K562 (cell line): ENCODE results near the gene STPG2. TPM values are rescaled to one million over a fixed set of nuclear protein-coding genes. Genes with fewer than 3 reads are reported as not detected.

Source experiments
- ATAC-seq: fragments of 200-7000 bp; cut with Tn5 transposase; 3 replicates; pipeline ENCODE4 v1.9.1; 2020; ENCODE audit warnings: moderate library complexity
- BruUV-seq: library from RNA; stranded (reverse); fragments of 400-500 nt; replicated peaks from 2 replicates; lab custom pipeline; 2021; lab: Mats Ljungman, UMichigan
- CTCF ChIA-PET: fragments of 300-600 bp; formaldehyde crosslinking; extraction: SDS; loops from one replicate; lab custom pipeline; 2021; ENCODE audit warnings: low intra/inter-chr PET ratio; lab: Yijun Ruan, JAX
- POLR2A ChIA-PET: fragments of 300-600, 350-650 bp; sonication (Branson Sonifier 250); formaldehyde crosslinking; extraction: SDS; loops from one replicate; lab custom pipeline; 2021; ENCODE audit warnings: antibody characterized with exemption, inconsistent platforms; lab: Yijun Ruan, JAX
- DNase-seq, 4 experiments: peaks; one replicate each; pipeline versions ENCODE4 v3.0.0 to v3.0.0-alpha.2; 2011 to 2018; ENCODE audit warnings: low spot score in 3 of 4, mixed read lengths in 3 of 4; ENCODE audit errors: extremely low read depth in 1 of 4
- FAIRE-seq: peaks from 2 replicates; lab custom pipeline; 2011; peaks lifted over from hg19 to GRCh38; lab: Jason Lieb, UNC
- H2AFZ ChIP-seq: 2 replicates; pipeline ENCODE4 v1.6.0; 2011; ENCODE audit warnings: low read depth, low read length, control low read depth, inconsistent platforms
- H3K27ac ChIP-seq: fragments of 200-600 bp; 3 replicates; pipeline ENCODE4 v1.8.0; 2011; ENCODE audit warnings: low read depth, mild to moderate bottlenecking, control low read depth, inconsistent platforms, low read length, moderate library complexity, mixed read lengths; ENCODE audit errors: extremely low read depth
- H3K27me3 ChIP-seq, 2 experiments: fragments of 300-600 bp in 1 of 2; 2 replicates in 1 of 2; 3 replicates in 1 of 2; pipeline versions ENCODE4 v1.6.0 to v1.8.0; 2011; ENCODE audit warnings: inconsistent platforms in 2 of 2, low read length in 2 of 2, mild to moderate bottlenecking in 1 of 2, mixed read lengths in 1 of 2, moderate library complexity in 1 of 2; ENCODE audit not compliant: control insufficient read depth in 2 of 2, insufficient read depth in 2 of 2
- H3K36me3 ChIP-seq: fragments of 300-600 bp; 3 replicates; pipeline ENCODE4 v1.8.0; 2011; ENCODE audit warnings: mild to moderate bottlenecking, low read length, inconsistent platforms; ENCODE audit not compliant: control insufficient read depth, insufficient read depth
- H3K4me1 ChIP-seq, 2 experiments: fragments of 200-600 bp in 1 of 2; replicated peaks in 1 of 2; 2 replicates in 1 of 2; 3 replicates in 1 of 2; pipeline versions ENCODE4 v1.5.1 to v1.8.0; 2011; ENCODE audit warnings: inconsistent platforms in 2 of 2, low read length in 2 of 2, mild to moderate bottlenecking in 1 of 2, mixed read lengths in 1 of 2, moderate library complexity in 1 of 2; ENCODE audit not compliant: control insufficient read depth in 2 of 2, insufficient read depth in 2 of 2
- H3K4me2 ChIP-seq: 2 replicates; pipeline ENCODE4 v1.6.1; 2011; ENCODE audit warnings: low read length, control low read depth, inconsistent platforms, mixed read lengths; ENCODE audit not compliant: insufficient read depth
- H3K4me3 ChIP-seq: fragments of 200-600 bp; sonication (generic), shearing (Covaris generic); 2 replicates; pipeline ENCODE4 v1.5.1; 2016; ENCODE audit warnings: control low read depth, inconsistent platforms
- H3K79me2 ChIP-seq: fragments of 200-600 bp; 3 replicates; pipeline ENCODE4 v1.8.0; 2011; ENCODE audit warnings: low read length, inconsistent platforms; ENCODE audit not compliant: control insufficient read depth, insufficient read depth
- H3K9ac ChIP-seq, 2 experiments: 2 replicates each; pipeline versions ENCODE4 v1.6.0 to v1.6.1; 2011; ENCODE audit warnings: low read depth in 2 of 2, low read length in 2 of 2, control low read depth in 1 of 2, inconsistent platforms in 1 of 2, mild to moderate bottlenecking in 1 of 2, mixed read lengths in 1 of 2; ENCODE audit not compliant: insufficient read depth in 1 of 2
- H3K9me1 ChIP-seq: one replicate; pipeline ENCODE4 v1.6.0; 2011; ENCODE audit warnings: inconsistent platforms, mild to moderate bottlenecking, low read length, moderate library complexity; ENCODE audit not compliant: control insufficient read depth, insufficient read depth
- H3K9me3 ChIP-seq: replicated peaks from 2 replicates; pipeline ENCODE4 v1.5.1; 2011; ENCODE audit warnings: low read depth, low read length, inconsistent platforms; ENCODE audit not compliant: control insufficient read depth, insufficient read depth
- H4K20me1 ChIP-seq: replicated peaks from 2 replicates; pipeline ENCODE4 v1.6.1; 2011; ENCODE audit warnings: low read length, inconsistent platforms, mixed read lengths; ENCODE audit not compliant: control insufficient read depth, insufficient read depth
- ELF2 ChIP-seq: fragments of 250-450 bp; sonication (Bioruptor Pico); IDR thresholded peaks from 2 replicates; pipeline ENCODE4 v1.5.0; 2021; ENCODE audit warnings: mild to moderate bottlenecking
- GABPB1 ChIP-seq: sonication (generic); formaldehyde crosslinking; IDR thresholded peaks from 2 replicates; pipeline ENCODE4 v1.8.0; 2022; ENCODE audit warnings: mild to moderate bottlenecking, missing genetic modification reagents
- NR2F6 ChIP-seq: fragments of 450-650 bp; formaldehyde crosslinking; IDR thresholded peaks from 2 replicates; pipeline ENCODE4 v1.4.0; 2020; ENCODE audit warnings: mild to moderate bottlenecking
- SRSF7 ChIP-seq: fragments of 200-400 bp; formaldehyde crosslinking; optimal IDR thresholded peaks from 2 replicates; pipeline ENCODE3; 2017; ENCODE audit warnings: mild to moderate bottlenecking, low read depth, low read length
- ZBTB1 ChIP-seq: sonication (generic); formaldehyde crosslinking; IDR thresholded peaks from 2 replicates; pipeline ENCODE4 v1.8.1; 2023; ENCODE audit warnings: missing genetic modification reagents, low read depth, mild to moderate bottlenecking, borderline replicate concordance
- WGBS: fragments of 100-300 bp; shearing (Covaris generic); methylation state at CpG from one replicate; pipeline ENCODE4 v1.1.6; 2016; ENCODE audit warnings: low coverage, mixed read lengths; ENCODE audit not compliant: insufficient coverage; ENCODE audit errors: missing lambda C conversion rate; 5-methylcytosine and 5-hydroxymethylcytosine counted together
- in situ Hi-C: fragments of 300-500 bp; cut with MboI; formaldehyde crosslinking; loops from 4 replicates; pipeline ENCODE4 v1.15.0; 2018; ENCODE audit warnings: inconsistent platforms, mixed read lengths
- intact Hi-C: fragments of 100-400 bp; cut with micrococcal nuclease; formaldehyde crosslinking; loops from 2 replicates; pipeline ENCODE4 v1.14.2; 2022
- polyA plus RNA-seq, 8 experiments: library from polyadenylated mRNA; depleted of rRNA in 4 of 8; stranded (reverse) in 5 of 8; unstranded in 3 of 8; fragments of >200 nt; fragmentation: Nextera tagmentation in 2 of 8; fragmentation: Illumina TruSeq in 1 of 8; extraction: Ambion mirVana in 2 of 8; extraction: Trizol in 1 of 8; gene quantifications; 2 replicates each; pipeline versions ENCODE4 v1.2.1 to v1.2.3, GENCODE V29; 2011 to 2014; ENCODE audit warnings: inconsistent platforms in 1 of 8, missing spikeins in 1 of 8
- total RNA-seq, 7 experiments: library from RNA; depleted of rRNA in 6 of 7; stranded (reverse); fragments of >200 nt in 6 of 7; fragmentation: Illumina TruSeq in 2 of 7; extraction: Trizol in 2 of 7; gene quantifications; 2 replicates each; pipeline versions ENCODE4 v1.2.1 to v1.2.3, GENCODE V29; 2011 to 2021; ENCODE audit warnings: low replicate concordance in 1 of 7
- TF ChIP-seq, protein P1 (sequence below): fragments of 250-450 bp; sonication (Bioruptor Pico); IDR thresholded peaks from 2 replicates; pipeline ENCODE4 v1.5.0; 2021
- TF ChIP-seq, protein P2 (sequence below): fragments of 450-650 bp; IDR thresholded peaks from 2 replicates; pipeline ENCODE4 v1.6.1; 2017; ENCODE audit warnings: antibody characterized with exemption
- TF ChIP-seq, protein P3 (sequence below): fragments of 250-450 bp; sonication (Bioruptor Pico); IDR thresholded peaks from 2 replicates; pipeline ENCODE4 v1.8.0; 2021; ENCODE audit warnings: mild to moderate bottlenecking, moderate library complexity

Gene STPG2
- total and polyA plus RNA-seq, 9 of the 15 experiments (the other 6 are each of a cell fraction or from before 2014, with no cell fraction given): not detected

DNA sequence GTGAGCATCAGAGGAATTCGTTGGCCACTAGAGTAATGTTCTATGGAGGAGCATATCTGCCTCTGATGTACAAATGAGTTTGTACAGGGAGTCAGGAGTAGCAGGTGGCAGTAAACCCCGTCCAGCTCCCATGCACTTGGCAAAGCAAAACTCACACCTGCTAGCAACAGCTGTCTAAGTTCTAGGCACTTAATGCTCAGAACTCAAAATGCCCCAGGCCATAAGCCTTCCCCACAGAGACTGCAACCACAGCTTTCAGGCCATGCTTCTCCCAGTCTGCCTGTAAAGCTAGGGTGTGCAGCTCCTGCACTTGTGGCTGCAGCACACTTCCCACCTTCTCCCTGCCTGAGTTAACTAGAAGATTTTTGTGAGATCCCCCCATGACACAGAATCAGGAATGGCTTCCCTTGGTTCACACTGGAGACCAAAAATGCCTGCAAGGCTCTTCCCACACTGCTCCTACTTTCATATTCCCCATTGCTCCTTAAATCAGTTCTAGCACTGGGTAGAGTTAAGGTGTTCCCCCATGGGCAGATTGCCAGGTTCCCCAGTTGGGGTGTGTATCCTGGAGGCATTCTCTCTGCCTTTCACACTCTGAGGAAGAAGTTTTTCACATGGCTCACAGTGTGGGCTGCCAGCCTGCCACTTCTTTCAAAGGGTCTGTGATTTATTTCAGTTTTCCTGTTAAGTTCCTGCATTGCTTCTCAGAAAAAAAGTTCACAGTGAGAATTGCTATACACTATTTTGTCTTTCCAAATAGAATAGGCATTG lies 189.9 kb downstream of the STPG2 start:
- TF ChIP-seq, protein P1, sequence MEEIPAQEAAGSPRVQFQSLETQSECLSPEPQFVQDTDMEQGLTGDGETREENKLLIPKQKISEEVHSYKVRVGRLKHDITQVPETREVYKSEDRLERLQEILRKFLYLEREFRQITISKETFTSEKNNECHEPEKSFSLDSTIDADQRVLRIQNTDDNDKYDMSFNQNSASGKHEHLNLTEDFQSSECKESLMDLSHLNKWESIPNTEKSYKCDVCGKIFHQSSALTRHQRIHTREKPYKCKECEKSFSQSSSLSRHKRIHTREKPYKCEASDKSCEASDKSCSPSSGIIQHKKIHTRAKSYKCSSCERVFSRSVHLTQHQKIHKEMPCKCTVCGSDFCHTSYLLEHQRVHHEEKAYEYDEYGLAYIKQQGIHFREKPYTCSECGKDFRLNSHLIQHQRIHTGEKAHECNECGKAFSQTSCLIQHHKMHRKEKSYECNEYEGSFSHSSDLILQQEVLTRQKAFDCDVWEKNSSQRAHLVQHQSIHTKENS (CRISPR knock-in tag): no peak
- TF ChIP-seq, protein P2, sequence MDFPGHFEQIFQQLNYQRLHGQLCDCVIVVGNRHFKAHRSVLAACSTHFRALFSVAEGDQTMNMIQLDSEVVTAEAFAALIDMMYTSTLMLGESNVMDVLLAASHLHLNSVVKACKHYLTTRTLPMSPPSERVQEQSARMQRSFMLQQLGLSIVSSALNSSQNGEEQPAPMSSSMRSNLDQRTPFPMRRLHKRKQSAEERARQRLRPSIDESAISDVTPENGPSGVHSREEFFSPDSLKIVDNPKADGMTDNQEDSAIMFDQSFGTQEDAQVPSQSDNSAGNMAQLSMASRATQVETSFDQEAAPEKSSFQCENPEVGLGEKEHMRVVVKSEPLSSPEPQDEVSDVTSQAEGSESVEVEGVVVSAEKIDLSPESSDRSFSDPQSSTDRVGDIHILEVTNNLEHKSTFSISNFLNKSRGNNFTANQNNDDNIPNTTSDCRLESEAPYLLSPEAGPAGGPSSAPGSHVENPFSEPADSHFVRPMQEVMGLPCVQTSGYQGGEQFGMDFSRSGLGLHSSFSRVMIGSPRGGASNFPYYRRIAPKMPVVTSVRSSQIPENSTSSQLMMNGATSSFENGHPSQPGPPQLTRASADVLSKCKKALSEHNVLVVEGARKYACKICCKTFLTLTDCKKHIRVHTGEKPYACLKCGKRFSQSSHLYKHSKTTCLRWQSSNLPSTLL: no peak
- TF ChIP-seq SRSF7 (no peak), NR2F6 (CRISPR knock-in tag) (no peak), ELF2 (CRISPR knock-in tag) (no peak), ZBTB1 (CRISPR knock-in tag) (no peak), GABPB1 (CRISPR knock-in tag) (no peak)
- TF ChIP-seq, protein P3, sequence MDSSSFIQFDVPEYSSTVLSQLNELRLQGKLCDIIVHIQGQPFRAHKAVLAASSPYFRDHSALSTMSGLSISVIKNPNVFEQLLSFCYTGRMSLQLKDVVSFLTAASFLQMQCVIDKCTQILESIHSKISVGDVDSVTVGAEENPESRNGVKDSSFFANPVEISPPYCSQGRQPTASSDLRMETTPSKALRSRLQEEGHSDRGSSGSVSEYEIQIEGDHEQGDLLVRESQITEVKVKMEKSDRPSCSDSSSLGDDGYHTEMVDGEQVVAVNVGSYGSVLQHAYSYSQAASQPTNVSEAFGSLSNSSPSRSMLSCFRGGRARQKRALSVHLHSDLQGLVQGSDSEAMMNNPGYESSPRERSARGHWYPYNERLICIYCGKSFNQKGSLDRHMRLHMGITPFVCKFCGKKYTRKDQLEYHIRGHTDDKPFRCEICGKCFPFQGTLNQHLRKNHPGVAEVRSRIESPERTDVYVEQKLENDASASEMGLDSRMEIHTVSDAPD (CRISPR knock-in tag): no peak
- no peak overlapping the region for H3K9ac ChIP-seq
- in situ Hi-C loops: no loop called here
- 4% methylated on average over 2 of the region's 2 CpGs for WGBS
- no peak for FAIRE-seq
- intact Hi-C loops: no loop called here
- H3K4me3 ChIP-seq: no peak overlapping the region
- DNase-seq: no peak
- ChIA-PET CTCF (no interaction called here), POLR2A (no interaction called here)
- H2AFZ ChIP-seq: no peak overlapping the region
- no peaks in the 10 kb centered on the region for H4K20me1 ChIP-seq
- no peaks in the 10 kb centered on the region for H3K79me2 ChIP-seq
- ATAC-seq: no peak
- no peaks in the 10 kb centered on the region for H3K4me1 ChIP-seq
- H3K27me3 ChIP-seq: no peaks in the 10 kb centered on the region
- no peaks in the 10 kb centered on the region for H3K9me3 ChIP-seq
- H3K27ac ChIP-seq: no peak overlapping the region
- H3K9me1 ChIP-seq: no peaks in the 10 kb centered on the region
- no peak overlapping the region for H3K4me2 ChIP-seq
- no peaks in the 10 kb centered on the region for H3K36me3 ChIP-seq
- no TSS peak for BruUV-seq
